ENCODE measurements around the gene RAN. TPM values are rescaled to one million over a fixed set of nuclear protein-coding genes. Genes with fewer than 3 reads are reported as not detected.
A peak's percentile ranks its signal among the peaks of the same experiment; 100 is the strongest.

Gene RAN
- polyA plus RNA-seq, 1 donor from 2014 or later, result 616 TPM

DNA sequence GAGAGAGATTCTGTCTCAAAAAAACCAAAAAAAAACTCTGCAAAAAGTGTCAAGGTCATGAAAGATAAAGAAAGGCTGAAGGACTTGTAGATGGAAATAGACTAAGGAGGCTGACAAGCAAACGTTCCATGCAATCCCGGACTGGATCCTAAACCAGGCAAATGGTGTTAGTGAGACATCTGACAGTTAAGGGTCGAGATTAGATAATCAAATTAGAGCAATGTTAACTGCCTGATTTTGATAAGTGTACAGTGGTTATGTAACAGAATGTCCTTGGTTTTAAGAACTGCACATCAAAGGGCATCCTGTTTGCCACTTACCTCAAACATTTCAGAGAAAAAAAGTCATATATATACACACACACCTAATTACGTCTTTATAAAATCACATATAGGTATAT is 3.5 kb upstream of the RAN start:
- no peak overlapping the region for H3K27ac ChIP-seq (ENCODE audit: low read length)
- H3K27me3 ChIP-seq (ENCODE audit: insufficient read depth, low read depth, low read length), result no peaks in the 10 kb centered on the region
- H3K4me3 ChIP-seq (ENCODE audit: low read length), result no peak overlapping the region
- no peaks in the 10 kb centered on the region for H3K9me2 ChIP-seq (ENCODE audit: insufficient read depth, low read length)
- no peak overlapping the region for H3K9ac ChIP-seq (ENCODE audit: low read length)
- H4K20me1 ChIP-seq (ENCODE audit: insufficient read depth), result no peaks in the 10 kb centered on the region
- H3K79me2 ChIP-seq (replicated peaks; ENCODE audit: insufficient read depth, low read length), result peaks cover 10% of the 10 kb centered on the region
- no peak for TF ChIP-seq MXI1 (conservative IDR thresholded peaks at IDR 0.05; ENCODE audit: poor library complexity, severe bottlenecking)
- TF ChIP-seq TAF1 (IDR thresholded peaks at IDR 0.05; ENCODE audit: low read depth), result no peak
- no peak for TF ChIP-seq EZH2 (IDR thresholded peaks at IDR 0.05; ENCODE audit: borderline replicate concordance, insufficient read depth, low read length, poor library complexity, severe bottlenecking)
- no peak for TF ChIP-seq SMC3 (conservative IDR thresholded peaks at IDR 0.05; ENCODE audit: poor library complexity)
- no peak for TF ChIP-seq POLR2AphosphoS5 (IDR thresholded peaks at IDR 0.05)
- TF ChIP-seq EP300 (conservative IDR thresholded peaks at IDR 0.05; ENCODE audit: poor library complexity, severe bottlenecking), result no peak
- no peak for TF ChIP-seq RAD21 (conservative IDR thresholded peaks at IDR 0.05)
- no peak overlapping the region for H2AFZ ChIP-seq (ENCODE audit: low read depth, low read length)
- H3K36me3 ChIP-seq (ENCODE audit: insufficient read depth, low read length), result no peaks in the 10 kb centered on the region
- no peaks in the 10 kb centered on the region for H3F3A ChIP-seq (ENCODE audit: insufficient read depth, low read length, poor library complexity, severe bottlenecking)
- H3K4me2 ChIP-seq (ENCODE audit: low read length), result no peak overlapping the region
- no peaks in the 10 kb centered on the region for H3K9me3 ChIP-seq (ENCODE audit: low read length)

DNA sequence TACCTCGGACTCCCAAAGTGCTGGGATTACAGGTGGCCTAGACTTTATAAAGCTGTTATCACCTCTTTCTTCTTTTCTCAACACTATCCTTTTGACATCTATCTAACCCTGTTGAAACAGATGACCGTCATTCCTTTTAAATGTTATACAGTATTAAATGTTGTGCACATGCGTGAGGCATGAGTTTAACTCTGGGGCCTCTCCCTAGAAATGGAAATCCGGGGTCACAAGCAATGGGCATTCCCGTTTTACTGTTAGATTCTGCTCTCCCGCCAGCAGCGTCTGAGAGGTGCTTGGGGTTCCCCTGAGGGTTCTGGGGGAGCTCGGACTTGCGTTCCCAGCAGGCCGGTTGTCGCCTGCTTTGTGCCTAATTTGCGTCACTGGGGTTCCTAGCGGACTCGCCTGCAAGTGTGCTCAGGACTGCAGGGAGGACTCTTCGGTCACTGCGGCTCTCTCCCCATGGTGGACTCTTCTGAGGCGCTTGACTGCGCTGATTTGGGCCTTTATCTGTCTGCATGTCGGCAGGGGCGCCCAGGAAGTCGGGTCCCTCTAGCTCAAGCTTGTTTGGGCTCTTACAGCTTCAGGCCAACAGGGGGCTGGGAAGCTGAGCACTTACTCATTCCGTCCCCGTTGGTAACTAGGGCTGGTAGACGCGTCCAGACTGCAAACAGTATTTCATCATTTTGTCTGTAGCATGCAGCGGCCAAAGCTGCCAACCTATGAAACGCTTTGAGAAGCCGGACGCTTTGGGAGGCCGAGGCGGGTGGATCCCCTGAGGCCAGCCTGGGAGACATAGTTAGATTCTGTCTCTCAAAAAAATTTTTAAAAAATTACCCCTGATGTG is 1.2 kb upstream of the RAN start:
- Histone ChIP-seq H3K36me3 (ENCODE audit: insufficient read depth, low read length) (no peaks in the 10 kb centered on the region), H3K79me2 (replicated peaks; ENCODE audit: insufficient read depth, low read length) (peaks cover 22% of the 10 kb centered on the region), H3K9ac (ENCODE audit: low read length) (peak overlapping the region; percentile 77), H3K9me3 (ENCODE audit: low read length) (no peaks in the 10 kb centered on the region), H3K9me2 (ENCODE audit: insufficient read depth, low read length) (no peaks in the 10 kb centered on the region), H2AFZ (ENCODE audit: low read depth, low read length) (no peak overlapping the region), H3K27me3 (ENCODE audit: insufficient read depth, low read depth, low read length) (no peaks in the 10 kb centered on the region), H3K27ac (ENCODE audit: low read length) (peak overlapping the region; percentile 73), H4K20me1 (ENCODE audit: insufficient read depth) (peaks cover 8% of the 10 kb centered on the region), H3F3A (ENCODE audit: insufficient read depth, low read length, poor library complexity, severe bottlenecking) (no peaks in the 10 kb centered on the region), H3K4me3 (ENCODE audit: low read length) (peak overlapping the region; percentile 72), H3K4me2 (ENCODE audit: low read length) (peak overlapping the region; percentile 45)
- TF ChIP-seq MXI1 (conservative IDR thresholded peaks at IDR 0.05; ENCODE audit: poor library complexity, severe bottlenecking) (no peak), SMC3 (conservative IDR thresholded peaks at IDR 0.05; ENCODE audit: poor library complexity) (no peak), RAD21 (conservative IDR thresholded peaks at IDR 0.05) (no peak), POLR2AphosphoS5 (IDR thresholded peaks at IDR 0.05) (no peak), EP300 (conservative IDR thresholded peaks at IDR 0.05; ENCODE audit: poor library complexity, severe bottlenecking) (no peak), EZH2 (IDR thresholded peaks at IDR 0.05; ENCODE audit: borderline replicate concordance, insufficient read depth, low read length, poor library complexity, severe bottlenecking) (no peak), TAF1 (IDR thresholded peaks at IDR 0.05; ENCODE audit: low read depth) (no peak)
- TF ChIP-seq, protein P1, sequence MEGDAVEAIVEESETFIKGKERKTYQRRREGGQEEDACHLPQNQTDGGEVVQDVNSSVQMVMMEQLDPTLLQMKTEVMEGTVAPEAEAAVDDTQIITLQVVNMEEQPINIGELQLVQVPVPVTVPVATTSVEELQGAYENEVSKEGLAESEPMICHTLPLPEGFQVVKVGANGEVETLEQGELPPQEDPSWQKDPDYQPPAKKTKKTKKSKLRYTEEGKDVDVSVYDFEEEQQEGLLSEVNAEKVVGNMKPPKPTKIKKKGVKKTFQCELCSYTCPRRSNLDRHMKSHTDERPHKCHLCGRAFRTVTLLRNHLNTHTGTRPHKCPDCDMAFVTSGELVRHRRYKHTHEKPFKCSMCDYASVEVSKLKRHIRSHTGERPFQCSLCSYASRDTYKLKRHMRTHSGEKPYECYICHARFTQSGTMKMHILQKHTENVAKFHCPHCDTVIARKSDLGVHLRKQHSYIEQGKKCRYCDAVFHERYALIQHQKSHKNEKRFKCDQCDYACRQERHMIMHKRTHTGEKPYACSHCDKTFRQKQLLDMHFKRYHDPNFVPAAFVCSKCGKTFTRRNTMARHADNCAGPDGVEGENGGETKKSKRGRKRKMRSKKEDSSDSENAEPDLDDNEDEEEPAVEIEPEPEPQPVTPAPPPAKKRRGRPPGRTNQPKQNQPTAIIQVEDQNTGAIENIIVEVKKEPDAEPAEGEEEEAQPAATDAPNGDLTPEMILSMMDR (IDR thresholded peaks at IDR 0.05; ENCODE audit: poor library complexity, severe bottlenecking), result no peak
- TF ChIP-seq, protein P2, sequence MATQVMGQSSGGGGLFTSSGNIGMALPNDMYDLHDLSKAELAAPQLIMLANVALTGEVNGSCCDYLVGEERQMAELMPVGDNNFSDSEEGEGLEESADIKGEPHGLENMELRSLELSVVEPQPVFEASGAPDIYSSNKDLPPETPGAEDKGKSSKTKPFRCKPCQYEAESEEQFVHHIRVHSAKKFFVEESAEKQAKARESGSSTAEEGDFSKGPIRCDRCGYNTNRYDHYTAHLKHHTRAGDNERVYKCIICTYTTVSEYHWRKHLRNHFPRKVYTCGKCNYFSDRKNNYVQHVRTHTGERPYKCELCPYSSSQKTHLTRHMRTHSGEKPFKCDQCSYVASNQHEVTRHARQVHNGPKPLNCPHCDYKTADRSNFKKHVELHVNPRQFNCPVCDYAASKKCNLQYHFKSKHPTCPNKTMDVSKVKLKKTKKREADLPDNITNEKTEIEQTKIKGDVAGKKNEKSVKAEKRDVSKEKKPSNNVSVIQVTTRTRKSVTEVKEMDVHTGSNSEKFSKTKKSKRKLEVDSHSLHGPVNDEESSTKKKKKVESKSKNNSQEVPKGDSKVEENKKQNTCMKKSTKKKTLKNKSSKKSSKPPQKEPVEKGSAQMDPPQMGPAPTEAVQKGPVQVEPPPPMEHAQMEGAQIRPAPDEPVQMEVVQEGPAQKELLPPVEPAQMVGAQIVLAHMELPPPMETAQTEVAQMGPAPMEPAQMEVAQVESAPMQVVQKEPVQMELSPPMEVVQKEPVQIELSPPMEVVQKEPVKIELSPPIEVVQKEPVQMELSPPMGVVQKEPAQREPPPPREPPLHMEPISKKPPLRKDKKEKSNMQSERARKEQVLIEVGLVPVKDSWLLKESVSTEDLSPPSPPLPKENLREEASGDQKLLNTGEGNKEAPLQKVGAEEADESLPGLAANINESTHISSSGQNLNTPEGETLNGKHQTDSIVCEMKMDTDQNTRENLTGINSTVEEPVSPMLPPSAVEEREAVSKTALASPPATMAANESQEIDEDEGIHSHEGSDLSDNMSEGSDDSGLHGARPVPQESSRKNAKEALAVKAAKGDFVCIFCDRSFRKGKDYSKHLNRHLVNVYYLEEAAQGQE (IDR thresholded peaks at IDR 0.05; ENCODE audit: borderline replicate concordance), result no peak
